Right lobe of liver (tissue), 6 donors: ENCODE measurements around the gene BABAM1. TPM values are rescaled to one million over a fixed set of nuclear protein-coding genes. Genes with fewer than 3 reads are reported as not detected.

ENCODE experiments used
- ATAC-seq, 4 donors: fragments of 200-7000 bp; cut with Tn5 transposase; one replicate each; pipeline ENCODE4 v1.9.1; 2020; ENCODE audit warnings: mild to moderate bottlenecking in 4 of 4, moderate library complexity in 4 of 4
- DNase-seq, 3 donors: peaks; one replicate each; pipeline ENCODE4 v3.0.0-alpha.2; 2020
- H3K27ac ChIP-seq, 3 donors: fragments of 200-600 bp; one replicate each; pipeline ENCODE4 v1.8.0; 2022
- H3K27me3 ChIP-seq, 2 donors: fragments of 200-600 bp; one replicate each; pipeline ENCODE4 v1.8.0; 2022
- H3K36me3 ChIP-seq, 4 donors: fragments of 200-600 bp; sonication (generic) in 1 of 4; one replicate each; pipeline versions ENCODE4 v1.5.1 to v1.8.0; 2017 to 2022; ENCODE audit warnings: control low read depth in 1 of 4
- H3K4me1 ChIP-seq, 4 donors: fragments of 200-600 bp; sonication (generic) in 1 of 4; one replicate each; pipeline versions ENCODE4 v1.5.1 to v1.8.0; 2017 to 2022; ENCODE audit warnings: control low read depth in 1 of 4
- H3K4me3 ChIP-seq, 3 donors: fragments of 200-600 bp; one replicate each; pipeline ENCODE4 v1.8.0; 2022
- H3K9me3 ChIP-seq, 4 donors: fragments of 200-600 bp; sonication (generic) in 1 of 4; one replicate each; pipeline versions ENCODE4 v1.5.1 to v1.8.0; 2017 to 2022; ENCODE audit warnings: control low read depth in 1 of 4
- CTCF ChIP-seq, 4 donors: fragments of 200-600 bp in 3 of 4; fragments of 450-650 bp in 1 of 4; IDR thresholded peaks; one replicate each; pipeline versions ENCODE4 v1.5.1 to v1.8.0; 2016 to 2022; ENCODE audit warnings: antibody characterized with exemption in 4 of 4, mild to moderate bottlenecking in 2 of 4
- POLR2A ChIP-seq: fragments of 450-650 bp; IDR thresholded peaks from one replicate; pipeline ENCODE4 v1.6.1; 2017; ENCODE audit warnings: antibody characterized with exemption, mild to moderate bottlenecking
- WGBS: methylation state at CpG from one replicate; pipeline ENCODE4 v1.1.6; 2018; ENCODE audit warnings: low coverage, low lambda C conversion rate; ENCODE audit not compliant: insufficient coverage; ENCODE audit errors: missing lambda C conversion rate; 5-methylcytosine and 5-hydroxymethylcytosine counted together
- intact Hi-C, 2 donors: fragments of 100-400 bp; cut with DNase I; formaldehyde crosslinking; loops; one replicate each; pipeline versions ENCODE4 v1.11.2 to v1.14.1; 2022
- total RNA-seq, 6 experiments: library from RNA; depleted of rRNA in 2 of 6; stranded (reverse); fragments of >200 nt in 2 of 6; fragmentation: NEBNext Ultra II Directional in 3 of 6; extraction: Animal tissue kit (Norgen Biotek cat#: 25700) in 3 of 6; gene quantifications; one replicate each; pipeline versions ENCODE4 v1.1.0 to v1.2.4, GENCODE V29; 2016 to 2023
- donor health status: DM: no; HTN: yes; CAD: no.
- donor health status: DM: no; HTN: no; CAD: no.
- donor health status: DM: no; HTN: no; CAD: no.
- donor health status: DM: no; HTN: yes; CAD: no.
- donor health status: DM: no; HTN: yes; CAD: no.

The BABAM1 gene
- total RNA-seq, 6 experiments from 2014 or later, result 29.2 to 51.3 (median 37.9) TPM

- peak overlapping the region; percentile 66 to 83 (median 77) for H3K4me3 ChIP-seq
- no peaks in the 10 kb centered on the region for H3K9me3 ChIP-seq
- peak overlapping the region; percentile 80 to 94 (median 88) for H3K27ac ChIP-seq
- intact Hi-C loops, result no loop called here
- 6% methylated on average over 7 of the region's 28 CpGs for WGBS
- H3K27me3 ChIP-seq, result no peaks in the 10 kb centered on the region
- ATAC-seq (no peak), DNase-seq (peak in 1 of 3 donors; percentile 68)
- peaks cover 0 to 41% (median 18%) of the 10 kb centered on the region in 4 donors for H3K4me1 ChIP-seq
- TF ChIP-seq CTCF (IDR thresholded peaks at IDR 0.05) (no peak), POLR2A (no peak)
- H3K36me3 ChIP-seq, result no peaks in the 10 kb centered on the region
Measured at GRCh38 chr19:17306285-17306714, 39.1 kb downstream of the BABAM1 start.

GRCh38 chr19:17307876-17308377, 40.7 kb downstream of the BABAM1 start:
- Histone ChIP-seq H3K4me1 (peaks cover 0 to 37% (median 18%) of the 10 kb centered on the region in 4 donors), H3K36me3 (no peaks in the 10 kb centered on the region), H3K27ac (no peak overlapping the region), H3K27me3 (no peaks in the 10 kb centered on the region), H3K4me3 (no peak overlapping the region), H3K9me3 (no peaks in the 10 kb centered on the region)
- no peak for DNase-seq
- intact Hi-C loops, result no loop called here
- no peak for TF ChIP-seq POLR2A
- no peak for TF ChIP-seq CTCF (IDR thresholded peaks at IDR 0.05)
- no peak for ATAC-seq
- WGBS, result 82% methylated on average over 8 of the region's 8 CpGs

- TF ChIP-seq CTCF (IDR thresholded peaks at IDR 0.05), result no peak
- peak; percentile 69 for TF ChIP-seq POLR2A
- H3K27me3 ChIP-seq, result no peaks in the 10 kb centered on the region
- H3K36me3 ChIP-seq, result peaks cover 0 to 8% (median 6%) of the 10 kb centered on the region in 4 donors
- H3K4me3 ChIP-seq, result peak within 1 kb of the TSS; percentile 73 to 84 (median 83)
- DNase-seq, result peak; percentile 99 to 100 (median 99)
- under 1% methylated on average over 27 of the region's 46 CpGs for WGBS
- peak; percentile 77 to 87 (median 80) for ATAC-seq
- H3K27ac ChIP-seq, result peak within 1 kb of the TSS in 2 of 3 donors; percentile 38 to 42
- H3K4me1 ChIP-seq, result peaks cover 0 to 27% (median 12%) of the 10 kb centered on the region in 4 donors
- H3K9me3 ChIP-seq, result no peaks in the 10 kb centered on the region
- intact Hi-C loops, result no loop called here
Measured at GRCh38 chr19:17309198-17309964, 42.1 kb downstream of the BABAM1 start, which contains the start of gene DDA1. Gene DDA1, plus strand, starts transcription at chr19:17309563. Its CDS starts 92 bp downstream, at chr19:17309655.

GRCh38 chr19:17309965-17310461, 42.8 kb downstream of the BABAM1 start:
- H3K4me3 ChIP-seq, result peak overlapping the region; percentile 73 to 84 (median 83)
- peaks cover 0 to 20% (median 9%) of the 10 kb centered on the region in 4 donors for H3K4me1 ChIP-seq
- 0% methylated on average over 17 of the region's 23 CpGs for WGBS

More at GRCh38 chr19:17309965-17310461, 42.8 kb downstream of the BABAM1 start:
- intact Hi-C loops, result no loop called here
- no peaks in the 10 kb centered on the region for H3K9me3 ChIP-seq
- no peak for DNase-seq
- H3K27ac ChIP-seq, result peak overlapping the region in 2 of 3 donors; percentile 38 to 42
- H3K27me3 ChIP-seq, result no peaks in the 10 kb centered on the region
- no peak for ATAC-seq
- TF ChIP-seq CTCF (IDR thresholded peaks at IDR 0.05) (no peak), POLR2A (no peak)
- peaks cover 0 to 13% (median 10%) of the 10 kb centered on the region in 4 donors for H3K36me3 ChIP-seq
